Central memory CD4-positive, alpha-beta T cell (primary cell): Measurements from ENCODE around the gene CTNNA2.

Experiments
- DNase-seq: peaks from one replicate; pipeline ENCODE4 v3.0.0; 2022

CTNNA2 gene

GRCh38 chr2:79793006-79793405 is 280.2 kb downstream of the CTNNA2 start:
- no peak for DNase-seq

- no peak for DNase-seq
These were observed 283.8 kb downstream of the CTNNA2 start for GRCh38 chr2:79796641-79797040.

- DNase-seq, result no peak
These were observed 285.9 kb downstream of the CTNNA2 start for GRCh38 chr2:79798776-79799175.

- no peak for DNase-seq
These were observed 286.9 kb downstream of the CTNNA2 start for GRCh38 chr2:79799729-79800128.

DNA sequence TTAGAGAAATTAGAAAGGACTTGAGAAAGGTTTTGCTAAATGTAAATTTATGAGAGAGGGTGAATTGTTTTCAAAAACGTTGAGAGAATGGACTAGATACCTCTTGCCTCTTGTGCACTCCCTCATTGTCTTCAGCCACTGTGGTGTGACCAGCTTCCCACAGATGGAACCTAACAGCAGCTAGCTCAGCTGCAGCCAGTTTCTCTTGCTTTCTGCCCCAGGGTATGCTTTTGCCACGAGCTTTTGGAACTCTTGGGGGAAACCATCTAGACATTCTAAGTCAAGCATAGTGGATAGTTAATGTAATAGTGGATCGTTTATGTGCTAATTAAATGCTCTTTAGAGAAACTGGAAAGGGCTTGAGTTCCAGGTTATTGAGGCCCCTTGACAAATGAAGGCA is 288.2 kb downstream of the CTNNA2 start:
- DNase-seq, result no peak

DNA sequence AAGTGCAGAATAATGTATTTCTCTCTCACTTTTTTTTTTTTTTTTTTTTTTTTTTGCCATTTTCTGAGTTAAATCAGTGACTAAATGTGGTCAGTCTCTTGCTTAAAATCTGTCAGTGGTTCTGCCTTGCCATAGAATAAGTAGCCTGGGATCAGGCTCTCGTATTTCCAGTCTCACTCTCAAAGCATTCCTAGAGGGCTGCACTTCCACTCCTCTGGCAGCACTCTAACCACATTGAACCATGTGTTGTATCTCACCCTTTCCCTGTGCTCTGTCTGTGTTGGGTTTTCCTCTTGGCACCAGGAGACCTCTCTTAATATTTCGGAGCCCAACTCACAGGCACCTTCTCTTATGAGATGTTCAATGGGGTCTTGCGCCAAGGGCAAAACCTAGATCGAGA is 304.4 kb downstream of the CTNNA2 start:
- DNase-seq, result no peak

DNA sequence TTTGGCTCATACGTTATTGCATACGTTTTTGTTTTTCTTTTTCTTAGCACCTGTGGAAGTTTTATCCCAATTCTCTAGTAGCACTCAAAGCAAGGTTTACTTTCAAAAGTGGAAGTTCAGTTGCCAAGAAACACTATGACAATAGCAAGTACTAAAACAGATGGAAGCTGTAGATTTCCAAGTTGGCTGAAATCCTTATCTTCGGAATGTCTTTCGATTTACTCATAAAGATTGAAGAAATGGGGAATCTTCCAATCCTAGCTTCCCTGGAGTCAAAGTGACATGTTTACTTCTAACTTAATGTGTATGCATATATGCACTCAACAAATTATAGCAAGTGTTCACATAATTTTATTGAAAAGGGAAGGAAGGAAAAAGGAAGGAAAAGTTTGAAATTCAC is 307.4 kb downstream of the CTNNA2 start:
- no peak for DNase-seq

GRCh38 chr2:79822136-79822535 is 309.3 kb downstream of the CTNNA2 start:
- DNase-seq, result no peak

- no peak for DNase-seq
These were observed 311.4 kb downstream of the CTNNA2 start for GRCh38 chr2:79824086-79824786.

GRCh38 chr2:79827881-79828280 is 315.0 kb downstream of the CTNNA2 start:
- DNase-seq, result no peak

DNA sequence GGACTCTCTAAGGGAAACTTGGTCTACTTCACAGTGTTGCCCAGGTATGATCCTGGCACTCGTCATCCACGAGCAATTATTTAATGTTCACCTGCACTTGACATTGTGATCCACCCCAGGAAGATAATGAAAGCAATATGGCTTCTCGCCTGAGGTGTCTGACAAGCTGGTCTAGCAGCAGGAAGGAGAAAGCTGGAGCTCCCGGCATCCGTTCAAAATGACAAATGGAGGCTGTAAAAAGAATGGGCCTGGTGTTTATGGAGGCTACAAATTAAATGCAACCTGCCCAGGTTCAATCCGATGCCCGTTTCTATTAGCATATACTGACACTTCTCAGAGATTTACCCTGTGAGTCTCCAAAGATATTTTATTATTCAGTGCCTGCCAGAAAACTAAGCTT is 317.6 kb downstream of the CTNNA2 start:
- no peak for DNase-seq

DNA sequence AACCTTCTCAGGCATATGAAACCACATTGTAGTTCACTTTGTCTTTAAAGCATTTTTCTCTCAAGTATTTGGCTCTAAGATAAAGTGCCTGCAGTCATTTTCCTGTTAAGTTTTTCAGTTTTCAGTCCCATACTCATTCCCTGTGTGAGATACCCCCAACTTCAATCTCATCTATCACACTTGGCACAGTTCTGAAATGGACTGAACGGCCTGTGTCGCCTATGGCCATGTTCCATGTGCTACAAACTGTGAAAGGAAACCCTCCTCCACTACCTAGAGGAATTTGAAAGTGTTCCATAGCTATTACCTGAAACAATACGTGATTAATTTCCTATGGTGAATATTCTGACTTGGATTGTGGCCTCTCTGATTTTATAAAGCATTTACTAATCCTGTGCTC is 319.1 kb downstream of the CTNNA2 start:
- DNase-seq, result no peak

DNA sequence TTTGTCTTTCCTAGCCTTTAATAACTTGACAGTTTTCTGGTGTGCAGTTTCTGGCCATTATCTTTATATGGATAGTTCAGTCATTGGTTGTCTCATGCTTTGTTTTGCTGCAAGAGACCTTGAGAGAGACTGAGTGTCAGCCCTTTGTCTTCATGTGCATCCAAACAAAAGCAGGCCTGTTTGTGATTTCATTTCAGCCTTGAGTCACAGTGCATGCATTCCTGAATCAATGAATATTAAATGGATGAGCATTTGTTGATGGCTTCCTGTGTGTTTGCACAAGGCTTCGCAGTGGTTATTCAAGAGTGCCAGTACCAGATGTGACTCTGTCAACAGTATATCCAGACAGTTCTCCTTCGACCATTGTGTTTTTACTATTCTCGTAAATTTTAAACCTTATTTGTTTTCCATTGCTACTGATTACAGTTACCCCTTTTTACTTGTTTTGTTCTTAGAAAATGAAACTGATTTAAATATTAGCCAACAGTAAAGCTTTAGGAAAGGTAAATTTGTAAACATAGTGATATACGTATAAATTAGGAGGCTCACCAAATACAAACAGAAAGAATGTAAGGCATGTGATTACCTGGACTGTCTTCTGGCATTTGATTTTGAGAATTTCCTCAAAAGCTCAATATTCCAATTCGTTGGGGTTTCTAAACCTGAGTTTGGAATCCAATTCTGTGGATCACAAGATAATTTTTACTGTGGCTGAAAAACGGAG is 319.8 kb downstream of the CTNNA2 start:
- no peak for DNase-seq

GRCh38 chr2:79833235-79833878 is 320.5 kb downstream of the CTNNA2 start:
- DNase-seq, result no peak

DNA sequence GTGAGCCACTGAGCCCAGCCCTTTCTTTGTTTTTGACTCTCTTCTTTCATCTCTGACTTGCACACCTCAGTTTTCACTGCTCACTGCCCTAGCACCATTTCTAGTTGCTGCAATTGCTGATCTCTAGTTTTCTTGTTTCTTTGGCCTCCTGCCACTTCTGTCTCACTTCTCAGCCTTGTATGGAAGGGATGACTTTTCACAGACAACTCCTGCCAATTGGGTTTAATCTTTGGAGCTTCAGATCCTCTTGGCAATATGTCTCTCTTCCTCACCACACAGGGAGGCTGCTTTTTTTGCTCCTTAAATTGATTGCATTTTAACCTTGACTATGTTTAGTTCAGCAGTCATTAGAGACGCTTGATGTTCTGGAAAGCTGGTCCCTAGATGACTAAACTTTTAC is 323.1 kb downstream of the CTNNA2 start:
- no peak for DNase-seq

DNA sequence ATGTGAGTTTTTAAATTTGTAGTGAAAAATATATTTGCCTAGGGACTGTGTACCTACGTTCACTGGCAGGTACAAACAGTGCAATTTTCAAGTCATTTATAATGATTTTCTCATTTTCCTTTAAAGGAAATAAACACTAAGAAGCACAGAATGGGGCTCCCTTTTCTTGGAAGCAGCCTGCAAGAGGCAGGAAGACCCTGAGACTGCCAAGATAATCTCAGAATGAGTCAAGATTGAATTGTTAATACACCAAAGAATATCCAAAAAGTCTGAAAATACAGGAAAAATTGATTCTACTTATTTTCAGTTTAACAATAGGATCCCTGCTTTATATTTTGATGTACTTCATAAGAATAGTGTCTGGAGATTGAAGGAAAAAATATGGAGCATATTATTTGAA is 331.2 kb downstream of the CTNNA2 start:
- DNase-seq, result no peak

DNA sequence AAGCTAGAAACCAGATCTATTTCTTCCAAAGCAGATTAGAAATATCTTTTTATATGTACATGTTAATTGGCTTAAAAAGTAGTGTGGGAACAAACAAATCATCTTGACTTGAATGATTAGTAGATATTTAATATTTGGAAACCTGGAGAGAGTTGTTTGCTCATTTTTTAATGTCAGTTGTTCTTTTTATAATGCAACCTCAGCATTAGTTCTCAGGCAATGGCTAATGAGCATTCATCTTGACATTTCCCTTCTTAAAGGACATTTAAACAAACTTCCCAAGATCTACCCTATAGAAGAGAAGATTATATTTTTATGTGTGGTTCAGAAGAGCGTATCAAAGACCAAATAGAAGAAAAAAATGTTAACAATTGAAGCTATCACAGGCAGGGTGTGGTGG is 334.0 kb downstream of the CTNNA2 start:
- no peak for DNase-seq

DNA sequence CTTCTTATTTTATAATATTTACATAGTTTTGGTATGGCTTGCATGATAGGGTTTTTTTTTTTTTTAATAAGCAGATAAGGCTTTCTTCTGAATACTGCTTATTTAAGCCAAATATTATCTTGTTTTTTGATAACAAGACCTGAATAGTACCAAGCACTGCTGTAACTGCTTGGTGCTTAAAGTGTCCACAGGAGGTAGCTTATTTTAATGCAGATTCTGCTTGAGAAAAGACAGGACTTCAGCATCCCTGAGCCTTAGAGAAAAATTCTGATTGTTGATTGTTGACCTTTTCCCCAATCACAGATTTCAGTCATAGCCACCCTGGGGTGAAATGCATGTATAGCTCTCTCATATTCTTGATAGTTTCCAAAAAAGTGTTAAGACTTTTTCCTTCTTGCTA is 336.4 kb downstream of the CTNNA2 start:
- DNase-seq, result no peak

- DNase-seq, result no peak
These were observed 337.1 kb downstream of the CTNNA2 start for GRCh38 chr2:79849949-79850348.

- DNase-seq, result no peak
These were observed 338.1 kb downstream of the CTNNA2 start for GRCh38 chr2:79850912-79851311.

GRCh38 chr2:79855264-79856006 is 342.6 kb downstream of the CTNNA2 start:
- DNase-seq, result no peak

DNA sequence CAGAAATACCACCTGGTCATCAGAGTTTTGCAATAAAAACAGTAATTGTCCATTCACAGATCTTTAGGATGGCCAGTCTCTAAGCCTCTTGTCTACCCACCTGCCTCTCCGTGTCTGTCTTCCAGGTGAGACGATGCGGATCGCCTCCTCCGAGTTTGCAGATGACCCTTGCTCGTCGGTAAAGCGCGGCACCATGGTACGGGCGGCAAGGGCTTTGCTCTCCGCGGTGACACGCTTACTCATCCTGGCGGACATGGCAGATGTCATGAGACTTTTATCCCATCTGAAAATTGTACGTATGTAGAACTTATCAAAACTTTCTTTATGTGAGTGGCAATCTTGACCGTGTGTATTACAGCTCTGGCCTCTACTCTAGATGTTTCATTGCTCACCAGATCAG is 345.0 kb downstream of the CTNNA2 start:
- DNase-seq, result no peak
